ENCODE measurements around the gene NKX2-2.
A peak's percentile ranks its signal among the peaks of the same experiment; 100 is the strongest.

NKX2-2 gene

GRCh38 chr20:21521596-21522480, 8.0 kb upstream of the NKX2-2 start:
- DNase-seq: peak; percentile 23

- no peak for DNase-seq
Measured at GRCh38 chr20:21520702-21521595, 7.1 kb upstream of the NKX2-2 start.

- DNase-seq: no peak
Measured at GRCh38 chr20:21519136-21519584, 5.3 kb upstream of the NKX2-2 start.

- no peak for DNase-seq
Measured at GRCh38 chr20:21518292-21518991, 4.6 kb upstream of the NKX2-2 start.

GRCh38 chr20:21517566-21518277, 3.9 kb upstream of the NKX2-2 start:
- no peak for DNase-seq

- DNase-seq: no peak
Measured at GRCh38 chr20:21516861-21517565, 3.1 kb upstream of the NKX2-2 start.

GRCh38 chr20:21516180-21516567, 2.3 kb upstream of the NKX2-2 start:
- DNase-seq: no peak

GRCh38 chr20:21515300-21516179, 1.7 kb upstream of the NKX2-2 start:
- no peak for DNase-seq

- DNase-seq: no peak
Measured at GRCh38 chr20:21514553-21515251, 838 bp upstream of the NKX2-2 start.

- peak; percentile 21 for DNase-seq
Measured at GRCh38 chr20:21513181-21513663, 642 bp downstream of the NKX2-2 start.

GRCh38 chr20:21512634-21513180, 1.2 kb downstream of the NKX2-2 start:
- no peak for DNase-seq

- DNase-seq: peak; percentile 40
Measured at GRCh38 chr20:21511850-21512633, 1.8 kb downstream of the NKX2-2 start.

- DNase-seq: no peak
Measured at GRCh38 chr20:21511485-21511849, 2.4 kb downstream of the NKX2-2 start.

- no peak for DNase-seq
Measured at GRCh38 chr20:21510414-21511384, 3.2 kb downstream of the NKX2-2 start.

GRCh38 chr20:21509597-21510371, 4.1 kb downstream of the NKX2-2 start:
- peak; percentile 25 for DNase-seq

- DNase-seq: no peak
Measured at GRCh38 chr20:21509079-21509596, 4.7 kb downstream of the NKX2-2 start.
